SK-N-SH (cell line): ENCODE data around the gene MEIOC. TPM values are rescaled to one million over a fixed set of nuclear protein-coding genes. Genes with fewer than 3 reads are reported as not detected.

Experiments
- CTCF ChIA-PET: fragments of 300-600, 350-600 bp; formaldehyde crosslinking; extraction: SDS; loops from one replicate; lab custom pipeline; 2021; lab: Yijun Ruan, JAX
- POLR2A ChIA-PET: fragments of 350-600 bp; sonication (Branson Sonifier 250); formaldehyde crosslinking; extraction: SDS; loops from one replicate; lab custom pipeline; 2020; ENCODE audit warnings: antibody characterized with exemption, inconsistent platforms; lab: Yijun Ruan, JAX
- DNase-seq: peaks from one replicate; pipeline ENCODE4 v3.0.0; 2012
- H2AFZ ChIP-seq: fragments of 200-600 bp; sonication (generic); 2 replicates; pipeline ENCODE4 v1.8.1; 2016; ENCODE audit warnings: antibody characterized with exemption, mild to moderate bottlenecking, low read depth
- H3F3A ChIP-seq: fragments of 200-600 bp; sonication (generic); replicated peaks from 2 replicates; pipeline ENCODE3; 2016; ENCODE audit warnings: antibody characterized with exemption, mild to moderate bottlenecking; ENCODE audit not compliant: insufficient read depth
- H3K27ac ChIP-seq, 2 experiments: fragments of 200-500 bp in 1 of 2; fragments of 200-600 bp in 1 of 2; sonication (Bioruptor generic) in 1 of 2; sonication (generic), shearing (Covaris generic) in 1 of 2; 2 replicates each; pipeline versions ENCODE4 v1.5.1 to v1.6.1; 2014 to 2016; ENCODE audit warnings: low read depth in 2 of 2, inconsistent platforms in 1 of 2, low read length in 1 of 2, mild to moderate bottlenecking in 1 of 2, mixed read lengths in 1 of 2
- H3K27me3 ChIP-seq: fragments of 200-600 bp; sonication (generic), shearing (Covaris generic); 2 replicates; pipeline ENCODE4 v1.6.1; 2016; ENCODE audit warnings: mixed run types; ENCODE audit not compliant: insufficient read depth
- H3K36me3 ChIP-seq, 2 experiments: fragments of 200-500 bp in 1 of 2; fragments of 200-600 bp in 1 of 2; sonication (Bioruptor generic) in 1 of 2; sonication (generic) in 1 of 2; replicated peaks in 1 of 2; 2 replicates each; pipeline versions ENCODE3 to v1.5.1; 2014 to 2016; ENCODE audit warnings: low read length in 1 of 2, mild to moderate bottlenecking in 1 of 2; ENCODE audit not compliant: insufficient read depth in 2 of 2, control insufficient read depth in 1 of 2
- H3K4me1 ChIP-seq, 2 experiments: fragments of 200-500 bp in 1 of 2; fragments of 200-600 bp in 1 of 2; sonication (Bioruptor generic) in 1 of 2; sonication (generic), shearing (Covaris generic) in 1 of 2; 2 replicates each; pipeline versions ENCODE4 v1.5.1 to v1.6.1; 2014 to 2016; ENCODE audit warnings: low read depth in 1 of 2, low read length in 1 of 2, mixed run types in 1 of 2; ENCODE audit not compliant: insufficient read depth in 2 of 2, control insufficient read depth in 1 of 2
- H3K4me2 ChIP-seq: fragments of 200-600 bp; sonication (generic), shearing (Covaris generic); 2 replicates; pipeline ENCODE4 v1.6.1; 2017; ENCODE audit warnings: mixed run types
- H3K4me3 ChIP-seq, 2 experiments: fragments of 200-500 bp in 1 of 2; fragments of 200-600 bp in 1 of 2; sonication (Bioruptor generic) in 1 of 2; sonication (generic), shearing (Covaris generic) in 1 of 2; 2 replicates each; pipeline versions ENCODE4 v1.5.1 to v1.8.1; 2014 to 2016; ENCODE audit warnings: low read depth in 2 of 2, inconsistent platforms in 1 of 2, low read length in 1 of 2, mild to moderate bottlenecking in 1 of 2, mixed read lengths in 1 of 2, moderate library complexity in 1 of 2
- H3K79me2 ChIP-seq: fragments of 200-600 bp; sonication (generic); 2 replicates; pipeline ENCODE4 v1.8.1; 2017; ENCODE audit warnings: mild to moderate bottlenecking; ENCODE audit not compliant: insufficient read depth
- H3K9ac ChIP-seq: fragments of 200-600 bp; sonication (generic); 2 replicates; pipeline ENCODE4 v1.6.1; 2017; ENCODE audit warnings: mixed run types
- H3K9me2 ChIP-seq: fragments of 200-600 bp; sonication (generic); 2 replicates; pipeline ENCODE4 v1.6.1; 2017; ENCODE audit warnings: mixed run types
- H3K9me3 ChIP-seq: fragments of 200-600 bp; sonication (generic); 2 replicates; pipeline ENCODE4 v1.6.1; 2017; ENCODE audit warnings: mixed run types, mild to moderate bottlenecking, moderate library complexity
- H4K20me1 ChIP-seq: fragments of 200-600 bp; sonication (generic); 2 replicates; pipeline ENCODE4 v1.6.1; 2017; ENCODE audit warnings: mild to moderate bottlenecking, mixed run types; ENCODE audit not compliant: insufficient read depth
- CHD2 ChIP-seq: fragments of 150-350 bp; IDR thresholded peaks from 2 replicates; pipeline ENCODE4 v1.6.1; 2018; ENCODE audit warnings: low read length; ENCODE audit not compliant: partially characterized antibody
- FOXM1 ChIP-seq: IDR thresholded peaks from 2 replicates; pipeline ENCODE4 v1.4.0; 2012; ENCODE audit warnings: low read depth, mild to moderate bottlenecking
- GABPA ChIP-seq: IDR thresholded peaks from 2 replicates; pipeline ENCODE4 v1.4.0; 2012; ENCODE audit warnings: low read depth, mild to moderate bottlenecking
- MEF2A ChIP-seq: IDR thresholded peaks from 2 replicates; pipeline ENCODE4 v1.4.0; 2012; ENCODE audit warnings: low read depth, borderline replicate concordance
- RAD21 ChIP-seq: IDR thresholded peaks from 2 replicates; pipeline ENCODE4 v1.6.1; 2012; ENCODE audit warnings: mild to moderate bottlenecking, low read length
- RCOR1 ChIP-seq: fragments of 150-350 bp; IDR thresholded peaks from 2 replicates; pipeline ENCODE4 v1.6.1; 2017; ENCODE audit warnings: antibody characterized with exemption, low read length
- RFX5 ChIP-seq: IDR thresholded peaks from 2 replicates; pipeline ENCODE4 v1.6.1; 2012; ENCODE audit warnings: mild to moderate bottlenecking, improper control_type of control experiment, low read length
- SMC3 ChIP-seq: IDR thresholded peaks from 2 replicates; pipeline ENCODE4 v1.6.1; 2012; ENCODE audit warnings: low read depth, low read length, improper control_type of control experiment
- TEAD4 ChIP-seq: IDR thresholded peaks from 2 replicates; pipeline ENCODE4 v1.4.0; 2012; ENCODE audit warnings: mild to moderate bottlenecking, borderline replicate concordance; ENCODE audit not compliant: insufficient read depth
- WGBS: methylation state at CpG from one replicate; pipeline ENCODE4 v1.1.6; 2017; ENCODE audit warnings: low lambda C conversion rate; 5-methylcytosine and 5-hydroxymethylcytosine counted together
- polyA plus RNA-seq, 3 experiments: library from polyadenylated mRNA; depleted of rRNA; stranded (reverse); fragments of >200 nt; gene quantifications; 2 replicates each; pipeline ENCODE4 v1.2.3, GENCODE V29; 2012
- TF ChIP-seq, protein P1 (sequence below): fragments of 200-600 bp; sonication (generic); IDR thresholded peaks from 2 replicates; pipeline ENCODE4 v1.6.1; 2017; ENCODE audit warnings: antibody characterized with exemption, mild to moderate bottlenecking, moderate library complexity

Gene MEIOC
- polyA plus RNA-seq, 1 of the 3 experiments (the other 2 are of a cell fraction) = 1.3 TPM

GRCh38 chr17:44652727-44653126 is 3.5 kb upstream of the MEIOC start (continued):
- TF ChIP-seq RAD21 (no peak), TEAD4 (no peak), RFX5 (no peak), MEF2A (no peak)

- CTCF ChIA-PET = no interaction called here
These were observed 2.9 kb upstream of the MEIOC start for GRCh38 chr17:44653384-44653783.

DNA sequence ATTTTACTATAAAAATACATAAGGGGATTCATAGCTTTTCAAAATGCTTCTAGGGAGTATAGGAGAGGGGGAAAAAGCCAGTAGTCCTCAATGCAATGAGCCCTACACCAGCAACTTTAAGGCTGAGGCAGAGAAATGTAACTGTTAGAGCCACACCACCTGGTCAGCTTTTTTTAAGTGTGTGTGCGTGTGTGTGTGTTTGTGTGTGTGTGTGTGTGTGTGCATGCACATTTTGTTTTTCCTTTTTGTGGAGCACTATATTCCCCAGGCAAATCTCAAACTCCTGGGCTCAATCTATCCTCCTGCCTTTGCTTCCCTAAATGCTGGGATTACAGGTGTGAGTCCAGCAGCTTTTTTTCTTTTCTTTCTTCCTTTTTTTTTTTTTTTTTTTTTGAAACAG is 2.3 kb upstream of the MEIOC start:
- Histone ChIP-seq H3F3A (no peaks in the 10 kb centered on the region), H3K79me2 (no peaks in the 10 kb centered on the region), H3K27me3 (no peaks in the 10 kb centered on the region), H3K4me3 (no peak overlapping the region), H3K4me2 (no peak overlapping the region), H3K9me3 (no peaks in the 10 kb centered on the region), H3K27ac (no peak overlapping the region), H3K9me2 (no peaks in the 10 kb centered on the region), H3K36me3 (no peaks in the 10 kb centered on the region), H4K20me1 (no peaks in the 10 kb centered on the region), H3K9ac (no peak overlapping the region), H3K4me1 (peaks cover 0 to 6% of the 10 kb centered on the region in 2 experiments; a peak in 1 of 4 replicates), H2AFZ (no peak overlapping the region)
- POLR2A ChIA-PET = no interaction called here
- no peak for TF ChIP-seq FOXM1
- TF ChIP-seq, protein P1, sequence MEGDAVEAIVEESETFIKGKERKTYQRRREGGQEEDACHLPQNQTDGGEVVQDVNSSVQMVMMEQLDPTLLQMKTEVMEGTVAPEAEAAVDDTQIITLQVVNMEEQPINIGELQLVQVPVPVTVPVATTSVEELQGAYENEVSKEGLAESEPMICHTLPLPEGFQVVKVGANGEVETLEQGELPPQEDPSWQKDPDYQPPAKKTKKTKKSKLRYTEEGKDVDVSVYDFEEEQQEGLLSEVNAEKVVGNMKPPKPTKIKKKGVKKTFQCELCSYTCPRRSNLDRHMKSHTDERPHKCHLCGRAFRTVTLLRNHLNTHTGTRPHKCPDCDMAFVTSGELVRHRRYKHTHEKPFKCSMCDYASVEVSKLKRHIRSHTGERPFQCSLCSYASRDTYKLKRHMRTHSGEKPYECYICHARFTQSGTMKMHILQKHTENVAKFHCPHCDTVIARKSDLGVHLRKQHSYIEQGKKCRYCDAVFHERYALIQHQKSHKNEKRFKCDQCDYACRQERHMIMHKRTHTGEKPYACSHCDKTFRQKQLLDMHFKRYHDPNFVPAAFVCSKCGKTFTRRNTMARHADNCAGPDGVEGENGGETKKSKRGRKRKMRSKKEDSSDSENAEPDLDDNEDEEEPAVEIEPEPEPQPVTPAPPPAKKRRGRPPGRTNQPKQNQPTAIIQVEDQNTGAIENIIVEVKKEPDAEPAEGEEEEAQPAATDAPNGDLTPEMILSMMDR = no peak
- TF ChIP-seq CHD2 = no peak
- no peak for TF ChIP-seq SMC3
- TF ChIP-seq GABPA = no peak
- TF ChIP-seq RCOR1 = no peak
- DNase-seq = no peak
- 44% methylated on average over 1 of the region's 1 CpG for WGBS
- CTCF ChIA-PET = no interaction called here

More at GRCh38 chr17:44653384-44653783, 2.9 kb upstream of the MEIOC start:
- POLR2A ChIA-PET = no interaction called here
- Histone ChIP-seq H3F3A (no peaks in the 10 kb centered on the region), H3K36me3 (no peaks in the 10 kb centered on the region), H4K20me1 (no peaks in the 10 kb centered on the region), H3K4me1 (peaks cover 0 to 6% of the 10 kb centered on the region in 2 experiments; a peak in 1 of 4 replicates), H3K9me3 (no peaks in the 10 kb centered on the region), H3K9ac (no peak overlapping the region), H3K9me2 (no peaks in the 10 kb centered on the region), H3K27ac (no peak overlapping the region), H3K79me2 (no peaks in the 10 kb centered on the region), H3K4me2 (no peak overlapping the region), H3K27me3 (no peaks in the 10 kb centered on the region; the same call in 1 of the 2 replicates), H2AFZ (no peak overlapping the region), H3K4me3 (no peak overlapping the region)
- 95% methylated on average over 3 of the region's 3 CpGs for WGBS
- DNase-seq = no peak
- no peak for TF ChIP-seq SMC3
